NCI-H2107 (cell line): ENCODE results near the gene PRKCQ.

Experiments
- DNase-seq: peaks from one replicate; lab custom pipeline; 2025; lab: John Stamatoyannopoulos, UW

PRKCQ gene

GRCh38 chr10:6567203-6567703 is 12.8 kb downstream of the PRKCQ start:
- DNase-seq = no peak

- no peak for DNase-seq
Observed at GRCh38 chr10:6565588-6565987, 14.5 kb downstream of the PRKCQ start.

GRCh38 chr10:6564367-6564766 is 15.7 kb downstream of the PRKCQ start:
- DNase-seq = no peak

- DNase-seq = no peak
Observed at GRCh38 chr10:6563731-6564130, 16.3 kb downstream of the PRKCQ start.

GRCh38 chr10:6563075-6563474 is 17.0 kb downstream of the PRKCQ start:
- no peak for DNase-seq

GRCh38 chr10:6562221-6562620 is 17.9 kb downstream of the PRKCQ start:
- DNase-seq = no peak

- no peak for DNase-seq
Observed at GRCh38 chr10:6561552-6561951, 18.5 kb downstream of the PRKCQ start.

GRCh38 chr10:6558759-6559461 is 21.2 kb downstream of the PRKCQ start:
- DNase-seq = no peak

- no peak for DNase-seq
Observed at GRCh38 chr10:6558272-6558671, 21.8 kb downstream of the PRKCQ start.

- DNase-seq = no peak
Observed at GRCh38 chr10:6553937-6554336, 26.1 kb downstream of the PRKCQ start.

GRCh38 chr10:6543431-6544005 is 36.6 kb downstream of the PRKCQ start:
- DNase-seq = no peak

GRCh38 chr10:6542999-6543430 is 37.1 kb downstream of the PRKCQ start:
- no peak for DNase-seq

GRCh38 chr10:6539833-6540232 is 40.2 kb downstream of the PRKCQ start:
- DNase-seq = no peak

GRCh38 chr10:6537770-6538169 is 42.3 kb downstream of the PRKCQ start:
- no peak for DNase-seq

- no peak for DNase-seq
Observed at GRCh38 chr10:6536102-6536501, 44.0 kb downstream of the PRKCQ start.

- no peak for DNase-seq
Observed at GRCh38 chr10:6535156-6535764, 44.8 kb downstream of the PRKCQ start.

GRCh38 chr10:6532321-6532720 is 47.8 kb downstream of the PRKCQ start:
- no peak for DNase-seq

- DNase-seq = no peak
Observed at GRCh38 chr10:6530966-6531365, 49.1 kb downstream of the PRKCQ start.

- no peak for DNase-seq
Observed at GRCh38 chr10:6530211-6530840, 49.8 kb downstream of the PRKCQ start.

- no peak for DNase-seq
Observed at GRCh38 chr10:6528198-6528950, 51.7 kb downstream of the PRKCQ start.

- DNase-seq = no peak
Observed at GRCh38 chr10:6525599-6526165, 54.4 kb downstream of the PRKCQ start.

GRCh38 chr10:6522230-6522629 is 57.8 kb downstream of the PRKCQ start:
- no peak for DNase-seq
